Measurements from ENCODE around the gene FNIP2. TPM values are rescaled to one million over a fixed set of nuclear protein-coding genes. Genes with fewer than 3 reads are reported as not detected.
A peak's percentile ranks its signal among the peaks of the same experiment; 100 is the strongest.

FNIP2 gene
- total RNA-seq, 1 experiment from 2014 or later, result 15.8 TPM

DNA sequence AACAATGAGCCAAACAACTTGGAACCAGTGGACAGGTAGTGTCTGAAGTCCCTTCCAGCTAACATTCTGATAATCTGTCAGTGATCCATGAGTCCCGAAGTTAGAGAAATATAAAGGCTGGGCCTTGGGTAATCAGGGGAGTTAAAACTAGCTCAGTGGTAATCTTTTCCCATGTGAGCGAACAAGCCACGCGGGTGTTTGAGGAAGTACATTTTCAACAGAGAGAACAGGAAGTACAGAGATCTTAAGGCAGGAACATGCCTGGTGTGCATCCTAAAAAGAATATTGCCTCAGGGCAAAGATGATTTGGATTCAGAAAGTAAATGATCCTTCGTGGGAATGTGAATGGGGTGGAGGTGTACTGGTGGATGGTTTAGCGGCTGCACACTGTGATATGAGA lies 42.9 kb downstream of the FNIP2 start:
- Histone ChIP-seq H3K36me3 (ENCODE audit: control insufficient read depth, insufficient read depth, low read length) (no peaks in the 10 kb centered on the region), H3K27me3 (replicated peaks; ENCODE audit: control insufficient read depth, insufficient read depth, low read length) (no peaks in the 10 kb centered on the region), H3K9me3 (no peaks in the 10 kb centered on the region), H3K4me3 (ENCODE audit: low read depth, low read length) (no peak overlapping the region), H3K4me1 (peaks cover 36% of the 10 kb centered on the region)
- BruUV-seq (replicated peaks), result no TSS peak
- Mint-ChIP-seq H3K4me3 (ENCODE audit: unreplicated experiment) (no peak overlapping the region), H3K9me3 (ENCODE audit: unreplicated experiment) (no peaks in the 10 kb centered on the region), H3K4me1 (ENCODE audit: low read depth, unreplicated experiment) (peaks cover 39% of the 10 kb centered on the region), H3K27me3 (ENCODE audit: insufficient read depth, unreplicated experiment) (no peaks in the 10 kb centered on the region), H3K36me3 (ENCODE audit: insufficient read depth, unreplicated experiment) (peaks cover 5% of the 10 kb centered on the region), H3K27ac (ENCODE audit: unreplicated experiment) (peak overlapping the region; percentile 7)
- intact Hi-C loops (cut with micrococcal nuclease; ENCODE audit: unreplicated experiment), result loop anchor here (2.0 to 5.0 kb wide), 2 partner anchors 39 to 44 kb away; partner anchors contain the start of gene FNIP2
- POLR2A ChIA-PET, result interaction anchor here (0.6 kb wide), 1 partner anchor 103 kb away, joined by 3 read pairs; no protein-coding TSS in a partner anchor
- CTCF ChIA-PET, result no interaction called here
- DNase-seq, result no peak
- TF ChIP-seq, protein P1, sequence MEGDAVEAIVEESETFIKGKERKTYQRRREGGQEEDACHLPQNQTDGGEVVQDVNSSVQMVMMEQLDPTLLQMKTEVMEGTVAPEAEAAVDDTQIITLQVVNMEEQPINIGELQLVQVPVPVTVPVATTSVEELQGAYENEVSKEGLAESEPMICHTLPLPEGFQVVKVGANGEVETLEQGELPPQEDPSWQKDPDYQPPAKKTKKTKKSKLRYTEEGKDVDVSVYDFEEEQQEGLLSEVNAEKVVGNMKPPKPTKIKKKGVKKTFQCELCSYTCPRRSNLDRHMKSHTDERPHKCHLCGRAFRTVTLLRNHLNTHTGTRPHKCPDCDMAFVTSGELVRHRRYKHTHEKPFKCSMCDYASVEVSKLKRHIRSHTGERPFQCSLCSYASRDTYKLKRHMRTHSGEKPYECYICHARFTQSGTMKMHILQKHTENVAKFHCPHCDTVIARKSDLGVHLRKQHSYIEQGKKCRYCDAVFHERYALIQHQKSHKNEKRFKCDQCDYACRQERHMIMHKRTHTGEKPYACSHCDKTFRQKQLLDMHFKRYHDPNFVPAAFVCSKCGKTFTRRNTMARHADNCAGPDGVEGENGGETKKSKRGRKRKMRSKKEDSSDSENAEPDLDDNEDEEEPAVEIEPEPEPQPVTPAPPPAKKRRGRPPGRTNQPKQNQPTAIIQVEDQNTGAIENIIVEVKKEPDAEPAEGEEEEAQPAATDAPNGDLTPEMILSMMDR (IDR thresholded peaks at IDR 0.05; ENCODE audit: insufficient read depth in 1 of 2, low read depth in 1 of 2, low read length in 1 of 2, severe bottlenecking in 1 of 2, unreplicated experiment in 1 of 2), result no peak

DNA sequence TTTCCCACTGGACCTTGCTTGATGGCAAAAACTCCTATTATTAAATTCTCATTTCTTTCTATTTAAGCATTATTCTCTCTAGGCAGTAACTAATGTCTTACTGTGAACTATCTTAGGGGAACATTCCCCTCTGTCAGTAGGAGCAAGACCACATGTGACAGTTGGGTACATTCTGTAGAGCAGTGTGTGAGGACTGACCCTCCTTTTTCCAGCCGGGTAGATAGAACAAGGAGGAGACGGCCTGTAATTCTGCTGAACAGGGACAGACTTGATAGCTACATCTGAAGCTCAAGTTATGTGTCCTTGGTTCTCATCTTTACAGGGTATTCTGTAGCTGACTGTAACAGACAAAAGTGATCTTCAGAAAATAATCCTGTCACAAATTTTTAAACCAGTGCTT lies 43.3 kb downstream of the FNIP2 start:
- Histone ChIP-seq H3K4me1 (peaks cover 36% of the 10 kb centered on the region), H3K36me3 (ENCODE audit: control insufficient read depth, insufficient read depth, low read length) (no peaks in the 10 kb centered on the region), H3K27me3 (replicated peaks; ENCODE audit: control insufficient read depth, insufficient read depth, low read length) (no peaks in the 10 kb centered on the region), H3K4me3 (ENCODE audit: low read depth, low read length) (no peak overlapping the region), H3K9me3 (no peaks in the 10 kb centered on the region)
- TF ChIP-seq, protein P1 (IDR thresholded peaks at IDR 0.05; ENCODE audit: insufficient read depth in 1 of 2, low read depth in 1 of 2, low read length in 1 of 2, severe bottlenecking in 1 of 2, unreplicated experiment in 1 of 2), result no peak
- CTCF ChIA-PET, result no interaction called here
- no peak overlapping the region for H3K4me3 Mint-ChIP-seq (ENCODE audit: unreplicated experiment)
- peaks cover 5% of the 10 kb centered on the region for H3K36me3 Mint-ChIP-seq (ENCODE audit: insufficient read depth, unreplicated experiment)
- intact Hi-C loops (cut with micrococcal nuclease; ENCODE audit: unreplicated experiment), result loop anchor here (5.0 kb wide), 1 partner anchor 45 kb away; the partner anchor contains the start of gene FNIP2
- no peaks in the 10 kb centered on the region for H3K9me3 Mint-ChIP-seq (ENCODE audit: unreplicated experiment)
- H3K27me3 Mint-ChIP-seq (ENCODE audit: insufficient read depth, unreplicated experiment), result no peaks in the 10 kb centered on the region
- POLR2A ChIA-PET, result no interaction called here
- peaks cover 39% of the 10 kb centered on the region for H3K4me1 Mint-ChIP-seq (ENCODE audit: low read depth, unreplicated experiment)
- no TSS peak for BruUV-seq (replicated peaks)
- peak overlapping the region; percentile 7 for H3K27ac Mint-ChIP-seq (ENCODE audit: unreplicated experiment)
- DNase-seq, result no peak

DNA sequence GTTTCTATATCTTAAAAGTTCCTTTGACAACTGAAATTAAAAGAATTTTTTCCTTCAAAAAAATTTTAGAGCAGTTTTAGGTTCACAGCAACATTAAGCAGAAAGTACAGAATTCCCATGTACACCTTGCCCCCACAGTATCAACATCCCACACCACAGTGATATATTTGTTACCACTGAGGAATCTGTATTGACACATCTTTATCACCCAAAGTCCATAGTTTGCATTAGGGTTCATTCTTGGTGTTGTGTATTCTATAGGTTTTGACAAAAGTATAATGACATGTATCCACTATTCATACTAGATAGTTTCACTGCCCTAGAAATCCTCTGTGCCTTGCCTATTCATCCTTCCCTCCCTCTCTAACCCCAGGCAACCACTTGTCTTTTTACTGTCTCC lies 43.7 kb downstream of the FNIP2 start:
- H3K9me3 Mint-ChIP-seq (ENCODE audit: unreplicated experiment), result no peaks in the 10 kb centered on the region
- CTCF ChIA-PET, result no interaction called here
- TF ChIP-seq, protein P1 (IDR thresholded peaks at IDR 0.05; ENCODE audit: insufficient read depth in 1 of 2, low read depth in 1 of 2, low read length in 1 of 2, severe bottlenecking in 1 of 2, unreplicated experiment in 1 of 2), result no peak
- H3K4me3 Mint-ChIP-seq (ENCODE audit: unreplicated experiment), result no peak overlapping the region
- Histone ChIP-seq H3K27me3 (replicated peaks; ENCODE audit: control insufficient read depth, insufficient read depth, low read length) (no peaks in the 10 kb centered on the region), H3K4me3 (ENCODE audit: low read depth, low read length) (no peak overlapping the region), H3K9me3 (no peaks in the 10 kb centered on the region), H3K36me3 (ENCODE audit: control insufficient read depth, insufficient read depth, low read length) (no peaks in the 10 kb centered on the region), H3K4me1 (peaks cover 36% of the 10 kb centered on the region)
- peaks cover 5% of the 10 kb centered on the region for H3K36me3 Mint-ChIP-seq (ENCODE audit: insufficient read depth, unreplicated experiment)
- DNase-seq, result no peak
- no peaks in the 10 kb centered on the region for H3K27me3 Mint-ChIP-seq (ENCODE audit: insufficient read depth, unreplicated experiment)
- H3K4me1 Mint-ChIP-seq (ENCODE audit: low read depth, unreplicated experiment), result peaks cover 36% of the 10 kb centered on the region
- POLR2A ChIA-PET, result no interaction called here
- intact Hi-C loops (cut with micrococcal nuclease; ENCODE audit: unreplicated experiment), result loop anchor here (5.0 kb wide), 1 partner anchor 45 kb away; the partner anchor contains the start of gene FNIP2
- BruUV-seq (replicated peaks), result no TSS peak
- H3K27ac Mint-ChIP-seq (ENCODE audit: unreplicated experiment), result no peak overlapping the region

Measured in Caco-2 (cell line).